HG03039 (cell line): ENCODE data around the gene MLN.
"Not testable (repeated sequence)": the region's sequence is repeated elsewhere in the genome, so short reads cannot be mapped to it uniquely, and the experiment has no call there.

Experiments
- ATAC-seq: cut with Tn5 transposase; IDR thresholded peaks from one replicate; pipeline ENCODE4 v1.9.1; 2021; ENCODE audit warnings: mild to moderate bottlenecking, moderate library complexity; ENCODE audit not compliant: unreplicated experiment

MLN gene

GRCh38 chr6:33836806-33837469 is 33.1 kb upstream of the MLN start:
- ATAC-seq, result no peak

- no peak for ATAC-seq
Measured at GRCh38 chr6:33834401-33835392, 30.9 kb upstream of the MLN start.

GRCh38 chr6:33833599-33833998 is 29.8 kb upstream of the MLN start:
- no peak for ATAC-seq

GRCh38 chr6:33832831-33833230 is 29.0 kb upstream of the MLN start:
- ATAC-seq, result not testable (repeated sequence)

GRCh38 chr6:33831725-33832124 is 27.9 kb upstream of the MLN start:
- not testable (repeated sequence) for ATAC-seq

- no peak for ATAC-seq
Measured at GRCh38 chr6:33830635-33831240, 26.9 kb upstream of the MLN start.

GRCh38 chr6:33828764-33829731 is 25.2 kb upstream of the MLN start:
- no peak for ATAC-seq

- ATAC-seq, result no peak
Measured at GRCh38 chr6:33828452-33828763, 24.6 kb upstream of the MLN start.

GRCh38 chr6:33827546-33828451 is 24.0 kb upstream of the MLN start:
- no peak for ATAC-seq

- no peak for ATAC-seq
Measured at GRCh38 chr6:33826537-33826936, 22.7 kb upstream of the MLN start.

- no peak for ATAC-seq
Measured at GRCh38 chr6:33824461-33825154, 20.8 kb upstream of the MLN start.

- no peak for ATAC-seq
Measured at GRCh38 chr6:33823806-33824205, 20.0 kb upstream of the MLN start.

GRCh38 chr6:33822575-33823395 is 19.0 kb upstream of the MLN start:
- no peak for ATAC-seq

- no peak for ATAC-seq
Measured at GRCh38 chr6:33820784-33821520, 17.1 kb upstream of the MLN start.

- no peak for ATAC-seq
Measured at GRCh38 chr6:33820243-33820642, 16.4 kb upstream of the MLN start.

GRCh38 chr6:33819021-33819420 is 15.2 kb upstream of the MLN start:
- ATAC-seq, result no peak

- ATAC-seq, result no peak
Measured at GRCh38 chr6:33818293-33818692, 14.5 kb upstream of the MLN start.

- ATAC-seq, result no peak
Measured at GRCh38 chr6:33817489-33817888, 13.7 kb upstream of the MLN start.
